Measurements from ENCODE around the gene HMX1.

- no peak for TF ChIP-seq POLR2AphosphoS5 (IDR thresholded peaks at IDR 0.05; ENCODE audit: low read depth, low read length)
- TF ChIP-seq POLR2A (IDR thresholded peaks at IDR 0.05; ENCODE audit: low read depth, low read length): no peak
- no peak for TF ChIP-seq TAF1 (IDR thresholded peaks at IDR 0.05; ENCODE audit: low read depth, low read length)
- TF ChIP-seq POU2F2 (IDR thresholded peaks at IDR 0.05; ENCODE audit: low read depth, low read length): no peak
Measured at GRCh38 chr4:8914461-8915171, 43.0 kb upstream of the HMX1 start.

Data from GM12891 (cell line).